Measurements from ENCODE around the gene SCGB1C1. TPM values are rescaled to one million over a fixed set of nuclear protein-coding genes. Genes with fewer than 3 reads are reported as not detected.

SCGB1C1 gene
- total and polyA plus RNA-seq, 2 of the 8 experiments (the other 6 are each of a cell fraction or from before 2014, with no cell fraction given), result not detected

DNA sequence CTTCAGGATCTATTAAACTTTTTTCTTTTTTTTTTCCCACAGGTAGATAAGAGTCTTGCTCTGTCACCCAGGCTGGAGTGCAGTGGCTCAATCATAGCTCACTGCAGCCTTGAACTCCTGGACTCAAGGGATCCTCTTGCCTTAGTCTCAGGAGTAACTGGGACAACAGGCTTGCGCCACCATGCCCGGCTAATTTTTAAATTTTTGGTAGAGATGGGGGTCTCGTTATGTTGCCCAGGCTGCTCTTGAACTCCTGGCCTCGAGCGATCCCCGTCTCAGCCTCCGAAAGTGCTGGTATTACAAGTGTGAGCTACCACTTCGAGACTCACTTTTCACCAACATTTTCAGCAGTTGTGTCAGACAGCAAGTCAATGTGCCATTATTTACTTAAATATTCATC lies 42.3 kb downstream of the SCGB1C1 start (continued):
- no peak for TF ChIP-seq GABPA (IDR thresholded peaks at IDR 0.05; ENCODE audit: borderline replicate concordance, insufficient read depth, low read length)
- TF ChIP-seq HDAC6 (IDR thresholded peaks at IDR 0.05; ENCODE audit: low read depth, low read length), result no peak
- TF ChIP-seq CBX8 (IDR thresholded peaks at IDR 0.05; ENCODE audit: borderline replicate concordance, low read depth, low read length), result no peak
- no peak for TF ChIP-seq SP1 (IDR thresholded peaks at IDR 0.05; ENCODE audit: low read depth, low read length)

All from H1 (cell line).